Tongue (tissue), 2 donors: Measurements from ENCODE around the gene FGD5. TPM values are rescaled to one million over a fixed set of nuclear protein-coding genes. Genes with fewer than 3 reads are reported as not detected.

Source experiments
- DNase-seq: peaks from one replicate; pipeline ENCODE4 v3.0.0-alpha.2; 2015
- total RNA-seq: library from RNA; depleted of rRNA; stranded (reverse); fragments of >200 nt; gene quantifications from one replicate; pipeline ENCODE4 v1.2.3, GENCODE V29; 2014

FGD5 gene
- total RNA-seq, 1 donor from 2014 or later = 26.1 TPM

DNA sequence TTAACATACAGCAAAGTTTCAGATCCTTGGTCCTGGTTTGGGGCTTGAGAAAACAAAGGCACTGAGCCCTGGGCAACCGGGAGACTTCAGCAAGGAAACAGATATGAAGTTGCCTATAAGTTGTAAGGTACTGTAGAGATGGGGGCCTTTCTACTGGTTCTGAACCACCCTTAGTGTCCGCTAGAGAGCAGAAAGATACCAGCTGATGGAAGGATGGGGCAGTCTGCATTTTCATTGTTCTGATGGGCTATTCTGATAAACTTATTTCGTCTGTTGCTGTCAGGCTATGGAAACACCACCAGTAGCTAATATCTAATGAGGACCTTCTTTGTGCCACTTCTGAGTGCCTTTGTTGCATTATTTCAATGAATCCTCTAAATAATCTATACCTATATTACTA, 38.7 kb downstream of the FGD5 start:
- DNase-seq = no peak

DNA sequence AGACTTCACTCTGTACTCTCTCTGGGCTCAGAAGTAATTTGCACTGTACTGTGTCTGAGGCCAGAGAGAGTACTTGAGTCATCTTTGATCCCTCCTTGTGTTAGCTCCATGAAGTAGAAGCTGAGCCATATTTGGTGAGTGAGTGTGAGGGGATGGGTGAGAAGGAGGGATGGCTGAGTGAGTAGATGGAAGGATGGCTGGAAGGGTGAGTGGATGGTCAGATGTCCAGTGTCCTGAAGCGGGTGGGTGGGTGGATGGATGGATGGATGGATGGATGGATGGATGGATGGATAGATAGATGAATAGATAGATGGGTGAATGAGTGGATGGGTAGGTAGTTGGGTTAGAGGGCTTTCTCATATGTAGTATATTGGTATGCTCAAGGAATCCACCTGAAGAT, 39.3 kb downstream of the FGD5 start:
- no peak for DNase-seq

DNA sequence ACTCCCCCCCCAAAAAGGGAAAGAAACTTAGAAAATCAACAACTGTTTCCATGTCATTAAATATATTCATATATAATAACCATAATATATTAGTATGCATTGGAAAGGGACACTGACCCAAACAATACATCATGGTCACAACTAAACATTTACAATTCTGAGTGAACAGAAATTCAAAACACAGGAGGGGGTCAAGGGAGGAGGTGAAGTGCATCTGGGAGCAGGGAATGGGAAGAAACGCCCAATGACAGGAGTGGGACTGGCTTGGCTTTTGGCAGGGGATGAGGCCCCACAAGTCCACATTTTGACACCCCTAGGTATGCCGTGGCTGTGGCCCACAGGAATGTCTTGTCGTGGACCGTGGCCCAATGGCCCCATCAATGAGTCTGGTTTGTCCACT, 41.1 kb downstream of the FGD5 start:
- DNase-seq = no peak

GRCh38 chr3:14861031-14861430, 42.3 kb downstream of the FGD5 start:
- DNase-seq = no peak

DNA sequence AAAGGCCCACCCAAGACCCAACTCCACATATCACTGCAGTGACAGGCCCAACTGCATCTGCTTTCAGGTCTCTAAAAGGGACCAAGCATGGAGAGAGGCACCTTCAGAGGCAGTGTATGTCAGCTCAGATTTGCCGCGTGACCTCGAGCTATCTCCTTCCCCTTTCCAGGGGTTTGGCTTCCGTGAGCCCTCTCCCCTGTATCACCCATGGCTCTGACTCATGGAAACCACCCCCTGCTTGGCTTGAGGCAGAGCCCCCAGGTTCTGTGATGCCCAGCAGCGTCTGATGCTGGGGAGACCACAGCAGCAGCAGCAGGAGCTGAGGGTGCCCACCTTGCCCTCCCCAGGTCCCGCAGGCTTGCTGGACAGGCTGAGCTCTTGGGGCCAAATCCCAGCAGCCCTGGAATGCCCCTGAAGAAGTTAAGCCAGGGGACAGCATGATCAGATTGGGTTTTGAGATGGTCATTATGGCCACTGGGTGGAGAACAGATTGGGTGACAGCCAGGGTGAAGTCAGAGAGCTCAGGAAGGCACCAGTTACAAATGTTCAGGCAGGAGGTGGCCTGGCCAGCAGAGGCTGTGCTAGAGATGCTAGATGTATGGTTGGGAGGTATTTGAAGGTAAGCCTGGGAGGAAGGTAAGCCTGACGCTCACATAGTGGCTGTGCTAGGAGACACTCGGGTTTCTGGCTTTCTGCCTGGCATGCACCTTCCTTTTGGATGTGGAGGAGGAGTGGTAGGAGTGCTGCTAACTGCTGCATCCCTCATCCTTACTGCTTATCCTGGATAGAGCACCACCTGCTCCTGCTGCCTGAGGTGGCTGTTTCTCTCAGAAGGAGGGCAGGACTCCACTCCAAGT, 42.9 kb downstream of the FGD5 start:
- DNase-seq = no peak

DNA sequence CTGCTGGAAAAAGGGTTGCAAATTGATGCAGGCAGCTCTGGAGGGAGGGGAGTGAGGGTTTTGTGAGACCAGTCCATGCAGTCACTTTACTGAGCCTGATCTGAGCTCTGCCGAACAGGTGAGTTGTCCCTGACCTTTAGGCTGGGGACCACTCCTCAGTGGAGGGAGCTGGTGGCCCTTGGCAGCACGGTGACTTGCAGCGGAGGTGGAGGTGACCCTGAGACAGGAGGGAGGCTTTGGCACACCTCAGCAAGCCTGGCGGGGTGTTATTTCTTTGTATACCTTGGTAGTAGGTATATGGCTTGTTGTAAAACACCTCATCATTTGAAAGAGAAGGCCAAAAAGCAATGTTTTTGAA, 43.5 kb downstream of the FGD5 start:
- DNase-seq = no peak

- DNase-seq = no peak
Observed at GRCh38 chr3:14862661-14863230, 44.0 kb downstream of the FGD5 start.

- DNase-seq = no peak
Observed at GRCh38 chr3:14863333-14864100, 44.8 kb downstream of the FGD5 start.

GRCh38 chr3:14864131-14864530, 45.4 kb downstream of the FGD5 start:
- DNase-seq = no peak

DNA sequence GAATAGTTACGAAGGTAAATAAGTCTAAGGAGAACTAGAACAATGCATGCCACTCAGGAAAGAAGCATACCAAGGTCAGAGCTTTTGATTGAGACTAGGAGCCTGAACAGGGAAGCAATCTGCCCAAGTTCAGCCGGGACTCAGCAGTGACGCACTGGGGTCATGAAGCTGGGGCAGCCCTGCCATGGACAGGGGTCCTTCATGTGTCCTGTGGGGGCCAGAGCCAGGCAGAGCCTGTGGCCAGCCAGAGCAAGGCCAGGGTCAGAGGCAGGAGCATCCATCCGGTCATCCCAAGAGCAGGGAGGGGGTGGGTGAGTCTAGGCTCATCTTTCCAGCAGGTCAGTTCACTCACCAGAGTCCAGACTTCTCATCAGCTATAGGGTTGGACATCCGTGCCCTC, 47.9 kb downstream of the FGD5 start:
- no peak for DNase-seq

DNA sequence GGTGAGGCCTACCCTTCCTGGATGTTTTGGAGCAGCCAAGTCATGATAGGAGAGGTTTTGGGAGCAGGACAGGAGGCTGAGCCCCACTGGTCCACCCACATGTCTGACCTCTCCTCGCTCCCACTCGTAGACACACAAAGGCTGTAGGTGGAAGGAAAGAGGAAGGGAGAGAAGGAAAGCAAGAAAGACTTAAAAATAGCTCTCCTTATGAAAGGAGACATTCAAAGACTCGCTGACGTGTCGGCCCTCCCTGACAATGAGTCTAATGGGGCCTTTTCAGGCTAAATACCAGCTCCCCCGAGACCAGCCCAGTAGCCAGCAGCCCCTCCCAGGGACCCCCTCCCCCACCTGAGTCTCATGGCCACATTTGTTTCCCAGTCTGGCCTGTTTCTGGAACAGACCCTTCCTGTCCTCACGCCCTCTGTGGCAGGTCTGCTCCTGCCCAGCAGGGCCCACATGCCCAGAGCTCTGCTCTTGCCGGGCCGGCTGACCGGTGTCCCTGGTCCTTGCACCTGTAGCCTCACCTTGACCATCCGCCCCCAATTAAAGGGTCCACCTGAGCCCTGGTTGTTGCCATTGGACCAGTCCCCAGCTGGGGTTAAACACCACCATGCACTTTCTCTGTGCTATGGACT, 49.3 kb downstream of the FGD5 start:
- DNase-seq = no peak

GRCh38 chr3:14869917-14870782, 51.4 kb downstream of the FGD5 start:
- DNase-seq = no peak

DNA sequence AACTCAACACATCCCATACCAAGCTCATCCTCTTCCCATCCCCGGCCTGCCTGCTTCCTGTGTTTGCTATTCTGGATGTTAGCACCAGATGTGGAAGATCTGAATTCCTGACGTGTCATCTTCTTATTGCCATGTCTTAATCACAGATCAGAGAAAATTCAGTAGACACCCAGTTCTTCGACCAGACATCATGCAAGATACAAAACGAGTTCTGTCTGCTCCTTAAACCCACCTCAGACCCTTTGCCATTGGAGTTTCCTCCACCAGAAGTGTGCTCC, 52.0 kb downstream of the FGD5 start:
- DNase-seq = no peak

DNA sequence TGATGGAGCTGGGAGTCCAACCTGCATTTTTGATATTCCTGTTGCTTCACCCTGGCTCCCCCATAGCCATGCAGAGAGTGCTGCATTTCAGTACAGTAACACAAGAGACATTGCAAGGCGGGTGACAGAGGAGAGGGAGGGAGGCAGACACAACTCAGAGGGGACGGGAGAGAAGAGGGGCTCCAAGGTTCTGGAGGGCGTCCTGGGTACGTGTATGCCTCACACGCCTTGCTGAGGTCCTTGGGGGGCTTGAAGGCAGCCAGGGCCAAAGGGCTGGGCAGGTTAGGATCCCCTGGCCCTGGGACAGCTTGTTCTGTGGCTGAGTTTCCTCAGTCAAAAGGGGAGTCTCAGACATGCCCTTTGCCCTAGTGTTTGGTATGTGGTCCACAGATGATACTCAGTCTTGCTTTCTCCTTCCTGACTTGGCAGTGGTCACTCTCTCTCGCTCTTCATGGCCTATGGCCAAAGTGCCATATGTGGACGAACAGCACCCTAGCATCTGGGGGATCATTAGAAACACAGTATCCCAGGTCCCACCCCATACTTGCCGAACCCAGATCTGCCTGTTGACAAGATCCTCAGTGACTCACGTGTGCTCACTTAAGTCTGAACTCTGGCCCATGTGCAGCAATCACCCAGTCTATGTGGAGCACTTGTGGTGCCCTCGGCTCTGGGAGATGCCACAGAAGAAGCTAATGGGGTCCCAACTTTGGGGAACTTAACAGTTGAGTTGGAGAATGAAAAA, 52.9 kb downstream of the FGD5 start:
- DNase-seq = no peak

- DNase-seq = no peak
Observed at GRCh38 chr3:14872706-14873105, 53.9 kb downstream of the FGD5 start.

- DNase-seq = peak; percentile 58
Observed at GRCh38 chr3:14874784-14875183, 56.0 kb downstream of the FGD5 start.

- DNase-seq = no peak
Observed at GRCh38 chr3:14875411-14876175, 56.8 kb downstream of the FGD5 start.

- peak; percentile 70 for DNase-seq
Observed at GRCh38 chr3:14876921-14877333, 58.2 kb downstream of the FGD5 start.

DNA sequence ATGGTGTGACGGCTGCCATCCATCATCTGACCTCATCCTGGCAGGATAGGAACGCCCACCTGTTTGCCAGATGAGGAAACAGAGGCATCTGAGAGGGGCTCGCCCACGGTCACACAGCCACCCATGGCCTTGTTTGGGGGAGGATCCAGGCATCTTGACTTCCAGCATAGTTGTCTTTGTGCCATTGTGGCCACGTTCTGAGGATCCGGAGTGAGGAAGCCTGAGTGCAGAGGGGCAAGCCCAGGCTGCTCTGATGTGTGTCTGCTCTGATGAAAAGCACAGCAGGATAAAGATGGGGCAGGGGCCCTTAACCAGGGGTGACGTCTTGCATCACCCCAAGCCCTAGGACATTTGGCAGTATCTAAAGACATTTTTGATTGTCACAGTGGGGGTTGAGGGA, 58.7 kb downstream of the FGD5 start:
- DNase-seq = no peak

GRCh38 chr3:14879211-14879874, 60.6 kb downstream of the FGD5 start:
- DNase-seq = peak; percentile 49
